GM19467 (cell line): Measurements from ENCODE around the gene TOMM70.

Source experiments
- ATAC-seq: cut with Tn5 transposase; IDR thresholded peaks from one replicate; pipeline ENCODE4 v1.9.1; 2021; ENCODE audit warnings: mild to moderate bottlenecking, moderate library complexity; ENCODE audit not compliant: unreplicated experiment

TOMM70 gene

GRCh38 chr3:100412912-100413590 is 12.2 kb upstream of the TOMM70 start:
- ATAC-seq = no peak

GRCh38 chr3:100411091-100411982 is 10.4 kb upstream of the TOMM70 start:
- no peak for ATAC-seq

- ATAC-seq = no peak
These were observed 7.2 kb upstream of the TOMM70 start for GRCh38 chr3:100407977-100408532.

- ATAC-seq = no peak
These were observed 6.3 kb upstream of the TOMM70 start for GRCh38 chr3:100407164-100407563.

GRCh38 chr3:100404250-100404548 is 3.3 kb upstream of the TOMM70 start:
- ATAC-seq = no peak

GRCh38 chr3:100403362-100404249 is 2.7 kb upstream of the TOMM70 start:
- ATAC-seq = no peak

GRCh38 chr3:100402891-100403290 is 2.0 kb upstream of the TOMM70 start:
- no peak for ATAC-seq

GRCh38 chr3:100402256-100402655 is 1.4 kb upstream of the TOMM70 start:
- ATAC-seq = no peak

- ATAC-seq = peak; percentile 13
These were observed 769 bp upstream of the TOMM70 start for GRCh38 chr3:100401674-100402041.

GRCh38 chr3:100400419-100400779 is 490 bp downstream of the TOMM70 start:
- ATAC-seq = peak; percentile 5

GRCh38 chr3:100399341-100400071 is 1.4 kb downstream of the TOMM70 start:
- ATAC-seq = no peak

- ATAC-seq = no peak
These were observed 3.9 kb downstream of the TOMM70 start for GRCh38 chr3:100396967-100397366.

GRCh38 chr3:100395679-100396431 is 5.0 kb downstream of the TOMM70 start:
- no peak for ATAC-seq

GRCh38 chr3:100389025-100389424 is 11.9 kb downstream of the TOMM70 start:
- no peak for ATAC-seq

- no peak for ATAC-seq
These were observed 14.3 kb downstream of the TOMM70 start for GRCh38 chr3:100386437-100387074.

- no peak for ATAC-seq
These were observed 16.0 kb downstream of the TOMM70 start for GRCh38 chr3:100384733-100385525.

GRCh38 chr3:100376301-100376700 is 24.6 kb downstream of the TOMM70 start:
- no peak for ATAC-seq

GRCh38 chr3:100374521-100374920 is 26.4 kb downstream of the TOMM70 start:
- ATAC-seq = no peak

GRCh38 chr3:100370756-100371155 is 30.1 kb downstream of the TOMM70 start:
- no peak for ATAC-seq
